Small intestine (tissue), 7 donors: ENCODE data around the gene ZNF227. TPM values are rescaled to one million over a fixed set of nuclear protein-coding genes. Genes with fewer than 3 reads are reported as not detected.
"Not testable (repeated sequence)": the region's sequence is repeated elsewhere in the genome, so short reads cannot be mapped to it uniquely, and the experiment has no call there.

Experiments
- DNase-seq, 2 donors: peaks; one replicate each; pipeline versions ENCODE4 v3.0.0 to v3.0.0-alpha.2; 2013
- FAIRE-seq: peaks from 2 replicates; lab custom pipeline; 2012; peaks lifted over from hg19 to GRCh38; lab: Jason Lieb, UNC
- H3K27ac ChIP-seq, 3 donors: one replicate each; pipeline ENCODE4 v1.5.1; 2013; ENCODE audit warnings: low read length in 2 of 3, mild to moderate bottlenecking in 2 of 3, control low read depth in 1 of 3, inconsistent platforms in 1 of 3, low read depth in 1 of 3, moderate library complexity in 1 of 3
- H3K27me3 ChIP-seq, 3 donors: one replicate each; pipeline ENCODE4 v1.6.1; 2013; ENCODE audit warnings: low read length in 3 of 3, inconsistent platforms in 1 of 3; ENCODE audit not compliant: control insufficient read depth in 3 of 3, insufficient read depth in 3 of 3
- H3K36me3 ChIP-seq, 3 donors: one replicate each; pipeline ENCODE4 v1.6.1; 2013; ENCODE audit warnings: low read length in 3 of 3, inconsistent platforms in 1 of 3, low read depth in 1 of 3, mild to moderate bottlenecking in 1 of 3, moderate library complexity in 1 of 3; ENCODE audit not compliant: control insufficient read depth in 3 of 3, insufficient read depth in 2 of 3
- H3K4me1 ChIP-seq, 3 donors: one replicate each; pipeline ENCODE4 v1.6.1; 2013; ENCODE audit warnings: low read length in 2 of 3, inconsistent platforms in 1 of 3, low read depth in 1 of 3, mild to moderate bottlenecking in 1 of 3, moderate library complexity in 1 of 3; ENCODE audit not compliant: control insufficient read depth in 3 of 3, insufficient read depth in 2 of 3
- H3K4me3 ChIP-seq, 3 donors: one replicate each; pipeline ENCODE4 v1.5.1; 2013; ENCODE audit warnings: low read length in 3 of 3, control low read depth in 1 of 3, inconsistent platforms in 1 of 3, low read depth in 1 of 3, mild to moderate bottlenecking in 1 of 3, moderate library complexity in 1 of 3
- H3K9me3 ChIP-seq, 2 donors: one replicate each; pipeline ENCODE4 v1.6.1; 2013; ENCODE audit warnings: low read depth in 1 of 2, low read length in 1 of 2; ENCODE audit not compliant: control insufficient read depth in 2 of 2, insufficient read depth in 1 of 2
- WGBS, 3 donors: extraction: QIAGEN DNeasy Blood & Tissue Kit; methylation state at CpG; one replicate each; pipeline ENCODE4 v1.1.7; 2013; 5-methylcytosine and 5-hydroxymethylcytosine counted together
- polyA plus RNA-seq, 4 donors: library from polyadenylated mRNA; stranded (reverse) in 3 of 4; unstranded in 1 of 4; fragments of 200-250 nt in 3 of 4; fragments of 120-200 nt in 1 of 4; gene quantifications; one replicate each; pipeline versions ENCODE4 v1.2.1 to v1.2.3, GENCODE V29; 2013
- donor health status: healthy with polysubstance abuse.
- donor health status: control.
- donor health status: control.
- donor health status: Bipolar disorder and iron deficiency.
- donor health status: healthy.

The ZNF227 gene
- polyA plus RNA-seq, 4 donors, result 3.8 to 18.8 (median 5.0) TPM

DNA sequence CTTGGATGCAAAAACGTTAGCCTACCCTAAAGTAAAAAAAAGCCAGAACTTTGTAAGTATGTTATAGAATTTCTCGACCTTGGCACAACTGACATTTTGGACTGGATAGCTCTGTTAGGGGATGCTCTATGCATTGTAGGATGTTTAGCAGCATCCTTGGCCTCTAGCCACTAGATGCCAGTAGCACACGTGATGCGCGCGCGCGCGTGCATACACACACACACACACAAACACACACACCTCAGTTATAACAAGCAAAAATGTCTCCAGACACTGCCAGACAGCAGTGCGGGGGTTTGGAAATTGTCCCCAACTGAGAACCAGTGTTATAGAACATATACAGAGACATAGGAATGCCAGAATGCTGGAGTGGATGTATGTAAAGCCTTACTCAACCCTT lies 30.2 kb upstream of the ZNF227 start:
- DNase-seq (no peak), FAIRE-seq (no peak)
- no peaks in the 10 kb centered on the region for H3K27me3 ChIP-seq
- no peak overlapping the region for H3K4me3 ChIP-seq
- H3K36me3 ChIP-seq, result no peaks in the 10 kb centered on the region
- WGBS, 3 donors, result 84 to 92% (median 84%) methylated on average over 10 of the region's 10 CpGs
- peaks cover 0 to 36% of the 10 kb centered on the region in 2 donors for H3K9me3 ChIP-seq
- H3K27ac ChIP-seq, result no peak overlapping the region
- H3K4me1 ChIP-seq, result no peaks in the 10 kb centered on the region

DNA sequence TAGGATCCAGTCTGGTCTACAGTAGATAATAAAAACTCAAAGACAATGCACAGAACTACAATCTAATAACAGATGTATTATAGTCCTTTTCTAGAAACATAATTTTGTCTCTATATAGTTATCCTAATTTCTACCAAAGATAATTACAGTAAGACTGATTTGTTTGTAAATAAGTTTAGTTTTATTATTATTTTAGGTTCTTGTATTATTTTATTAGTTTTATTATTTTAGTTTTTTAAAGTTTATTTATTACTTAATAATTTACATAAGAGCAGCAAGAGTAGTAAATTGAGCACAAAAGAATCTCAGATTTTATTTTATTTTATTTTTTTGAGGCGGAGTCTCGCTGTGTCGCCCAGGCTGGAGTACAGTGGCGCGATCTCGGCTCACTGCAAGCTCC lies 22.3 kb upstream of the ZNF227 start:
- Histone ChIP-seq H3K36me3 (no peaks in the 10 kb centered on the region), H3K27me3 (no peaks in the 10 kb centered on the region), H3K9me3 (peaks cover 0 to 5% of the 10 kb centered on the region in 2 donors), H3K4me3 (no peak overlapping the region), H3K4me1 (no peaks in the 10 kb centered on the region), H3K27ac (no peak overlapping the region)
- WGBS, 3 donors, result 93 to 98% (median 97%) methylated on average over 6 of the region's 6 CpGs
- no peak for DNase-seq
- peak; percentile 51 for FAIRE-seq

DNA sequence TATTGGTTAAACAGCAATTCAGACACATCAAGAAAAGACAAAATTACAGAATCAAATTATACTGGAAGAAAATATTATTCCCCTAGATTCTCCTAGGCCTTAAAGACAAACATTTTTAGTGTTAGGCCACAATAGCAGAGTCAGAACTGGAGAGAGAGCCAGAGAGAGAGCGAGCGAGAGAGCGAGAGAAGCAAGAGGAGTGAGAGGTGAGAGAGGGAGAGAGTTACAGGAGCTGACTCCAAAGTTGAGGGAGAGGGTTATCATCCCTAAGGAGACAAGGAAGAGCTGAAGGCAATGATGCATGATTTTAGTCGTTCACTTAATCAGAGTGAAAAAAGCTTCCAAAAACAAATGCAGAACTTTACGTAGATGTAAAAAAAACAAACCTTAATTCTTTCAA lies 20.2 kb upstream of the ZNF227 start:
- no peak for FAIRE-seq
- no peaks in the 10 kb centered on the region for H3K36me3 ChIP-seq
- peaks cover 0 to 5% of the 10 kb centered on the region in 2 donors for H3K9me3 ChIP-seq
- H3K27ac ChIP-seq, result no peak overlapping the region
- H3K4me3 ChIP-seq, result no peak overlapping the region
- no peaks in the 10 kb centered on the region for H3K4me1 ChIP-seq
- no peak for DNase-seq
- 75 to 83% (median 81%) methylated on average over 5 of the region's 5 CpGs for WGBS, 3 donors
- no peaks in the 10 kb centered on the region for H3K27me3 ChIP-seq

DNA sequence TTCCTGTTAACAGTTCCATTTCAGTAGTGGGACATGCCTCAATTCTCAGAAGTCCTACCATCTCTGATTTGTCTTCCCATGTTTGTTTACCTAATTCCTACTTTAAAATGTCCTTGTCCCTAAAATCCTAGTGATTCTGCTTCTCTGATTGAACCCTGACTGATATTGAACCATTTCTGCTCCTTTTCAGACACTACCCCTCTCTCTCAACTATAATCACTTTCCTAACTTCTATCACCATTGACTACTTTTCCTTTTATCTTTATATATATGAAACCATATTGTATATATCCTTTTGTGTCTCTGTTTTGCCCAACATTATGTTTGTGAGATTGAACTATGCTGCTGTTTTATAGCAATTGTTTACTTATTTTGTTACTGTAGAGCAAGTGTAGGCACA lies 15.6 kb upstream of the ZNF227 start:
- Histone ChIP-seq H3K27me3 (no peaks in the 10 kb centered on the region), H3K4me1 (no peaks in the 10 kb centered on the region)

DNA sequence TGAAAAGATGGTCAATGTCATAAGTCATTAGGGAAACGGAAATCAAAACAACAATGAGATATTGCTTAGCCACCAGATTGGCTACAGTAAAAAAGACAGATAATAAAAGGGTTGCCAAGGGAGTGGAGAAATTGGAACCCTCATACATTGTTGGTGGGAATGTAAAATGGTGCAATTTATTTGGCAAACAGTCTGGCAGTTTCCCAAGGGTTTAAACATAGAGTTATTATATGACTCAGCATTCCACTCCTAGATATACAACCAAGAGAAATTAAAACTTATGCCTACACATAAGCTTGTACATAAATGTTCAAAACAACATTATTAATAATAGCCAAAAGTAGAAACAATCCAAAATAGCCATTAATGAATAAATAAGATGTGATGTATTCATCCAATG lies 9.9 kb upstream of the ZNF227 start:
- Histone ChIP-seq H3K9me3 (peaks cover 0 to 9% of the 10 kb centered on the region in 2 donors), H3K36me3 (no peaks in the 10 kb centered on the region), H3K27ac (no peak overlapping the region), H3K4me1 (no peaks in the 10 kb centered on the region), H3K4me3 (no peak overlapping the region), H3K27me3 (no peaks in the 10 kb centered on the region)
- 65 to 81% (median 74%) methylated on average over 1 of the region's 1 CpG for WGBS, 3 donors
- FAIRE-seq (no peak), DNase-seq (no peak)

More for the DNA sequence above, 15.6 kb upstream of the ZNF227 start:
- no peak overlapping the region for H3K27ac ChIP-seq
- DNase-seq, result no peak
- no peak overlapping the region for H3K4me3 ChIP-seq
- peaks cover 0 to 5% of the 10 kb centered on the region in 2 donors for H3K9me3 ChIP-seq
- H3K36me3 ChIP-seq, result no peaks in the 10 kb centered on the region
- no peak for FAIRE-seq

DNA sequence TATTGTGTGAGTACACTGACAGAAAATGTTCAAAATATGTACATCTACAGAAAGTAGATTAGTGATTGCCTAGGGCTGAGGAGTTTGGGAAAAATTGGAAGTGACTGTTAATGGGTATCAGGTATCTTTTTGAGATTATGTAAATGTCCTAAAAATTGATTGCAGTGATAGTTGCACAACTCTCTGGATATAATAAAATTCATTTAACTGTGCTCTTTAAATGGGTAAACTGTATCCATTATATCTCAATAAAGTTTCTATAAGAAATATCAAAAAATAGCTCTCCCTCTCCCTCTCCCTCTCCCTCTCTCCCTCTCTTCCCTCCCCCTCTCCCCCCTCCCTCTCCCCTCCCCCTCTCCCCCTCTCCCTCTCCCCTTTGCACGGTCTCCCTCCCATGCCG lies 9.4 kb upstream of the ZNF227 start:
- no peak for FAIRE-seq
- H3K27ac ChIP-seq, result no peak overlapping the region

DNA sequence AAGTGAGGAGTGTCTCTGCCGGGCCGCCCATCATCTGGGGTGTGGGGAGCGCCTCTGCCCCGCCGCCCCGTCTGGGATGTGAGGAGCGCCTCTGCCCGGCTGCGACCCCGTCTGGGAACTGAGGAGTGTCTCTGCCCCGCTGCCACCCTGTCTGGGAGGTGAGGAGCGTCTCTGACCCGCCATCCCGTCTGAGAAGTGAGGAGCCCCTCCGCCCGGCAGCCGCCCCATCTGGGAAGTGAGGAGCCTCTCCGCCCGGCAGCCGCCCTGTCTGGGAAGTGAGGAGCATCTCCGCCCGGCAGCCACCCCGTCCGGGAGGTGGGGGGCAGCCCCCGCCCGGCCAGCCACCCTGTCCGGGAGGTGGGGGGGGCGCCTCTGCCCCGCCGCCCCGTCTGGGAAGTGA lies 8.5 kb upstream of the ZNF227 start:
- not testable (repeated sequence) for H3K4me1 ChIP-seq, DNase-seq, H3K27ac ChIP-seq, H3K36me3 ChIP-seq, H3K9me3 ChIP-seq, FAIRE-seq, H3K27me3 ChIP-seq, H3K4me3 ChIP-seq
- WGBS, 3 donors, result 94 to 96% (median 95%) methylated on average over 25 to 31 of the region's 31 CpGs

More for the DNA sequence above, 9.4 kb upstream of the ZNF227 start:
- 57 to 100% methylated on average over 1 of the region's 2 CpGs; no CpG with 5 or more reads in 1 of the 3 donors for WGBS, 3 donors
- Histone ChIP-seq H3K27me3 (no peaks in the 10 kb centered on the region), H3K9me3 (peaks cover 0 to 9% of the 10 kb centered on the region in 2 donors), H3K36me3 (no peaks in the 10 kb centered on the region), H3K4me1 (no peaks in the 10 kb centered on the region), H3K4me3 (no peak overlapping the region)
- no peak for DNase-seq

DNA sequence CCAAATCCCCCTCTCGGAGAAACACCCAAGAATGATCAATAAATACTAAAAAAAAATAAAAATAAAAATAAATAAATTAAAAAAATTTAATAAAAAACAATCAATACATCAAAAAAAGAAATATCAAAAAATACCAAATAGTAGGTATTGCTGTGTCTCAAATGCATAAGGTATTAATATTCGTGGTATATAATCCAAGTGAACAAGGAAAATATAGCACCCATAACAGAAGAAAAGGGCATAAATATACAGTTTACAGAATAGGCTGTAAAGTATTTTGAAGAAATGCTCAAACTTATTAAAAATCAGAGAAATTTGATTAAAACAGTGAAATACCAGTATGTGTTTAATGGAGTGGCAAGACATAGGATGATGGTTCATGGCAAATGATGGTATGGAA lies 7.6 kb upstream of the ZNF227 start:
- FAIRE-seq (no peak), DNase-seq (no peak)
- peaks cover 0 to 5% of the 10 kb centered on the region in 2 donors for H3K9me3 ChIP-seq
- H3K4me1 ChIP-seq, result no peaks in the 10 kb centered on the region
- no peak overlapping the region for H3K4me3 ChIP-seq
- no peaks in the 10 kb centered on the region for H3K27me3 ChIP-seq
- H3K27ac ChIP-seq, result no peak overlapping the region
- 74 to 82% (median 75%) methylated on average over 2 of the region's 2 CpGs for WGBS, 3 donors
- no peaks in the 10 kb centered on the region for H3K36me3 ChIP-seq

DNA sequence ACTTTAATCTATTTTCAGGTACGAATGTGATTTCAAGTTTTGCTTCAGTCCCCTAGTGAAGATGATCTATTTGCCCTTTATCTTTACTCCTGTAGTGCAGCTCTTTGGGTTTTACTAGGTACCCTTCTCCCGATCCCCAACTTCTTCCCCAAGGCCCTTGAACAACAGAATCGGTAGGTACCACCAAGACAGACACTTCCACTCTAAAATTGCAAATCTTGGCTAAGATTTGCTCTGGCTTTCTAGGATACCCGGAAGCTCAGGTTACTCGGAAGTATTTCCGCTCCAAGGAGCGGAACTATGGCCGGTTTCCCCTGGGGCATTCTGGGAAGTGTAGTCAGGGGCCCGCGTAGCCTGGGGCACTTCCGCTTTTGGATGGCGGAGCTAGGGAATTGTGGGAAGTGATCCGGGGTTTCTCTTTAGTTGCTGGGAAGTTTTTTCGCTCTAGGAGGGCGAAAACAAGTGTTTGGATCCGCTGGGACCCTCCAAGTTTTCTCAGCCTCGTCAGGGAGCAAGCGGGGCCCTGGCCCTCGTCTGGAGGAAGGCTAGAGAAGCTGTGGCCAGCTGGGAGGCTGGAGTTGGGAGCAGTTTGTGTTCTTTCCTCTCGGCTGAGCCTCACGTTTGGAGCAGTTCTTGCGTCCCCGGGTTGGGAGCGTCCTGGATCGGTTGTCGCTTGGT lies 5.1 kb upstream of the ZNF227 start:
- H3K9me3 ChIP-seq, result peaks cover 0 to 5% of the 10 kb centered on the region in 2 donors
- WGBS, 3 donors, result 3 to 5% (median 5%) methylated on average over 26 of the region's 26 CpGs
- H3K36me3 ChIP-seq, result no peaks in the 10 kb centered on the region
- FAIRE-seq (no peak), DNase-seq (peak; percentile 96)
- H3K4me1 ChIP-seq, result no peaks in the 10 kb centered on the region
- H3K27ac ChIP-seq, result peak overlapping the region; percentile 90
- H3K27me3 ChIP-seq, result no peaks in the 10 kb centered on the region
- peak overlapping the region; percentile 67 to 95 (median 83) for H3K4me3 ChIP-seq
